Skeletal muscle tissue (tissue), 4 donors: ENCODE measurements around the gene EPB41L3. TPM values are rescaled to one million over a fixed set of nuclear protein-coding genes. Genes with fewer than 3 reads are reported as not detected.

Experiments used
- H3K27ac ChIP-seq: one replicate; pipeline ENCODE4 v1.7.0; 2013; ENCODE audit warnings: mild to moderate bottlenecking, low read depth, low read length, inconsistent platforms
- H3K27me3 ChIP-seq, 3 donors: one replicate each; pipeline ENCODE4 v1.7.0; 2013; ENCODE audit warnings: low read length in 3 of 3; ENCODE audit not compliant: control insufficient read depth in 3 of 3, insufficient read depth in 3 of 3
- H3K36me3 ChIP-seq, 3 donors: one replicate each; pipeline ENCODE4 v1.7.0; 2013; ENCODE audit warnings: low read length in 3 of 3; ENCODE audit not compliant: control insufficient read depth in 3 of 3, insufficient read depth in 3 of 3
- H3K4me1 ChIP-seq, 3 donors: one replicate each; pipeline ENCODE4 v1.7.0; 2013; ENCODE audit warnings: low read length in 3 of 3, mild to moderate bottlenecking in 3 of 3; ENCODE audit not compliant: control insufficient read depth in 3 of 3, insufficient read depth in 3 of 3
- H3K4me3 ChIP-seq, 3 donors: one replicate each; pipeline ENCODE4 v1.7.0; 2013; ENCODE audit warnings: low read length in 3 of 3
- H3K9ac ChIP-seq, 3 donors: one replicate each; pipeline ENCODE4 v1.7.0; 2013; ENCODE audit warnings: low read length in 3 of 3, mild to moderate bottlenecking in 3 of 3, moderate library complexity in 2 of 3, low read depth in 1 of 3
- H3K9me3 ChIP-seq, 3 donors: one replicate each; pipeline ENCODE4 v1.7.0; 2013; ENCODE audit warnings: low read length in 3 of 3; ENCODE audit not compliant: control insufficient read depth in 3 of 3
- total RNA-seq: library from RNA; depleted of rRNA; stranded (reverse); fragments of >200 nt; gene quantifications from one replicate; pipeline ENCODE4 v1.2.3, GENCODE V29; 2014
- donor health status: Osteomylitis.

The EPB41L3 gene
- total RNA-seq, 1 donor from 2014 or later: 79.9 TPM

- Histone ChIP-seq H3K4me3 (no peak overlapping the region), H3K9ac (no peak overlapping the region), H3K27ac (no peak overlapping the region), H3K27me3 (no peaks in the 10 kb centered on the region), H3K4me1 (no peaks in the 10 kb centered on the region), H3K36me3 (no peaks in the 10 kb centered on the region), H3K9me3 (no peaks in the 10 kb centered on the region)
These were observed 99.5 kb downstream of the EPB41L3 start for GRCh38 chr18:5444269-5444668.

DNA sequence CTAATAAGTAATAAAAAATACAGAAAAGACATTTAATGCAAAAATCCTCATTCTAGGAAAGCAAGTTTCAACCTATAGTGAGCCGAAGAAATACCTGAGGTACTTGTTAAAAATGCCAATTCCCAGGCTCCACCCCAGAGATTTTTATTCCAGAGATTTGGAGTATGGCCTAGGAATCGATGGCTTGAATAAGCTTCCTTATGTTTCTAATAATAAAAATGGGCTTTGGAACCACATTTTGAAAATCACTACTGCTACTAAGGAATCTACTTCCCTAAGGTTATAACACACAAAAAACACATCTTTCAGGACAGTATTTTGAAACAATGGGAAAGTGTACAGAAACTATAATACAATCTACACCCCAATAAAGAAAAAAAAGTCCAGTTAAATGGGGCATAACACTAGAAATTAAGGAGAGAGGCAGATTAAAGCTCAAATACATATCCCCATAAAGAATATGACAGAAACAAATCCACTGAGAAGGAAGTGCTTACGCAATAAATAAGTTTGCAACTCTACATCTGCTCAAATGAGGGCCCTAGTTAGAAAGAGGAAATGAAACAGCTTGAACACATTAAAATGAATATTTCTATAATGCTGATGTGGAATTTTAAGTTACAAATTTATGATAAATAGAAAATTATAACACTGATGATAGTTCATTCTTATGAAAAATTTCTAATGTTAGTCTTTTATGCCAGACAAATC, 103.7 kb downstream of the EPB41L3 start:
- no peaks in the 10 kb centered on the region for H3K36me3 ChIP-seq
- H3K9ac ChIP-seq: no peak overlapping the region
- no peak overlapping the region for H3K4me3 ChIP-seq
- no peaks in the 10 kb centered on the region for H3K27me3 ChIP-seq
- H3K4me1 ChIP-seq: no peaks in the 10 kb centered on the region
- no peak overlapping the region for H3K27ac ChIP-seq
- no peaks in the 10 kb centered on the region for H3K9me3 ChIP-seq

- Histone ChIP-seq H3K4me1 (no peaks in the 10 kb centered on the region), H3K9ac (no peak overlapping the region), H3K4me3 (no peak overlapping the region), H3K9me3 (no peaks in the 10 kb centered on the region), H3K27ac (no peak overlapping the region), H3K27me3 (no peaks in the 10 kb centered on the region), H3K36me3 (peaks cover 0 to 4% (median 1%) of the 10 kb centered on the region in 3 donors)
These were observed 109.4 kb downstream of the EPB41L3 start for GRCh38 chr18:5434425-5434824.

GRCh38 chr18:5431836-5432575, 111.8 kb downstream of the EPB41L3 start:
- H3K4me3 ChIP-seq: no peak overlapping the region
- no peak overlapping the region for H3K9ac ChIP-seq
- peaks cover 0 to 4% (median 1%) of the 10 kb centered on the region in 3 donors for H3K36me3 ChIP-seq
- no peaks in the 10 kb centered on the region for H3K27me3 ChIP-seq
- H3K9me3 ChIP-seq: no peaks in the 10 kb centered on the region
- no peaks in the 10 kb centered on the region for H3K4me1 ChIP-seq
- no peak overlapping the region for H3K27ac ChIP-seq

DNA sequence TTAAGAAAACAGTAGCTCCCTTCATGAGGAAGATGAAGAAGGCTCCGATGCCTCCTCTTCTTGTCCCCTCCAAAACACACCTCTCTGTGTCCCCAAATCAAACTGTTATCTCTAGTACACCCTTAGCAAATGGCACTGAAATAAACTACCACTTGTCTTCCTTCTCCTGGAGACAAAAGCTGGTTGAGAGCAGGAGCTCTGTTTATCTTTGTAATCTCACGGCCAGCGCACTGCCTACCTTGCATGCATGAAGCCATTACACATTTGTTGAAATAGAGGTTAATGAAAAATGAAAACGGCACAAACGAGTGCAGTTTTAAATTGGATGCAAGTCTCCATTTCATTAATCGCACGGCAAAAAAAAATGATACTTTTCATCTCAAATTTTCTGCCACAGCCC, 113.7 kb downstream of the EPB41L3 start:
- Histone ChIP-seq H3K27ac (no peak overlapping the region), H3K9me3 (no peaks in the 10 kb centered on the region), H3K4me3 (no peak overlapping the region), H3K4me1 (no peaks in the 10 kb centered on the region), H3K36me3 (peaks cover 0 to 4% (median 1%) of the 10 kb centered on the region in 3 donors), H3K27me3 (no peaks in the 10 kb centered on the region), H3K9ac (no peak overlapping the region)

- peaks cover 0 to 4% (median 1%) of the 10 kb centered on the region in 3 donors for H3K36me3 ChIP-seq
- no peak overlapping the region for H3K27ac ChIP-seq
- H3K4me1 ChIP-seq: no peaks in the 10 kb centered on the region
- H3K27me3 ChIP-seq: no peaks in the 10 kb centered on the region
- H3K4me3 ChIP-seq: no peak overlapping the region
- H3K9me3 ChIP-seq: no peaks in the 10 kb centered on the region
- no peak overlapping the region for H3K9ac ChIP-seq
These were observed 114.1 kb downstream of the EPB41L3 start for GRCh38 chr18:5429681-5430080.

DNA sequence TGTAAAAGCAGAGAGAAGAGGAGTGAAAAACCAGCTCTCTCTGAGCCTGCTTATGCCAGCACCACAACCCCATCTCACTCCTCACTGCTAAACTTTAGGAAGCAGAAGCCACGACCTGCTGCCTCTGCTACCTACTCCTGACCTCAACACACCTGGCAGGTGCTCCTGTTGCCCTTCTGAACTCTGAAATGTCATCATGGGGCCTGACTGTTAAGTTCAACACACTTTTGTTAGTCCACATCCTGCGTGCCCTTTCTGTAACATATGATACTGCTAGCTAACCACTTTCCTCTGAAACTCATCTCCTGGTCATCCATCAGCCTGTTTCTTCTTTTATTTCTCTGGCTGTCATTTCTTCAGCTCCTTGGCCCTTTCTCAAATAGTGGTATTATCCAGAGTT, 118.1 kb downstream of the EPB41L3 start:
- H3K9ac ChIP-seq: no peak overlapping the region
- H3K27me3 ChIP-seq: no peaks in the 10 kb centered on the region
- H3K27ac ChIP-seq: no peak overlapping the region
- no peaks in the 10 kb centered on the region for H3K4me1 ChIP-seq
- peaks cover 0 to 7% (median 3%) of the 10 kb centered on the region in 3 donors for H3K36me3 ChIP-seq
- H3K9me3 ChIP-seq: no peaks in the 10 kb centered on the region
- no peak overlapping the region for H3K4me3 ChIP-seq

DNA sequence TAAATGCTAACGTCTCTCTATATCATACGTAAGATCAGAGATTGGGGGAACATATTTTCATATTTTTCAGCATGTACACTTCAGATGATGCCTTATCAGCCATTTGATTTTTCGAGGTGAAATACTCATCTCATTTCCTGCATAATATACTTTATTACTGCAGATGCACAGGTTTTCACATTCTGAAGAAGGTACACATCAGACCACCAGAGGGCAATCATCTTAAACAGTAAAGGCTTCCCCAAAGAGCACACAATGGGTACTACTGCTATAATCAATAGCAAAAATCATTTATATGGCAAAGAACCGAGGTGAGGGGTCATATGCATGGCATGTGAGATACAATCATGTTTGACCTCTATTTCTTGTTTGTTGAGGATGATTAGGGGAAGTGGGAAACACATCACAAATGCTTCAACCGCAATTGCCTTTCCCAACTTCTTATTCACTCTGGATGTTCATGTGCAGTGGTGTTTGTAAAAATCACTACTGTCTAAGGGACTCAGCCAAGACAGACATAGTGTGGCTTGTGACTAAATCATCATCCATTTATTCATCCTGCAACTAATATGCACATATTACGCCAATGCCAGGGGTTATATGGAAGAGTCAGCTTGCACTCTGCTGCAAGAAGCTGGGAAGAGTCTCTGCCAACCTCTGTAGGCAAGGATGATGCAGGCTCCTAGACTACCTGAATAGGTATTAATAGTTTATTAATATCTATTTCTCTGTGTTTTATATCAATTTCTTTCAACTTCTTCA, 118.7 kb downstream of the EPB41L3 start:
- Histone ChIP-seq H3K36me3 (peaks cover 0 to 7% (median 3%) of the 10 kb centered on the region in 3 donors), H3K27me3 (no peaks in the 10 kb centered on the region), H3K4me3 (no peak overlapping the region), H3K27ac (no peak overlapping the region), H3K9ac (no peak overlapping the region), H3K4me1 (no peaks in the 10 kb centered on the region), H3K9me3 (no peaks in the 10 kb centered on the region)

- no peak overlapping the region for H3K27ac ChIP-seq
- H3K4me3 ChIP-seq: no peak overlapping the region
- peaks cover 0 to 7% (median 4%) of the 10 kb centered on the region in 3 donors for H3K36me3 ChIP-seq
- H3K27me3 ChIP-seq: no peaks in the 10 kb centered on the region
- no peak overlapping the region for H3K9ac ChIP-seq
- no peaks in the 10 kb centered on the region for H3K9me3 ChIP-seq
- no peaks in the 10 kb centered on the region for H3K4me1 ChIP-seq
These were observed 121.2 kb downstream of the EPB41L3 start for GRCh38 chr18:5422626-5423025.

GRCh38 chr18:5421981-5422380, 121.8 kb downstream of the EPB41L3 start:
- no peaks in the 10 kb centered on the region for H3K27me3 ChIP-seq
- no peak overlapping the region for H3K4me3 ChIP-seq
- no peaks in the 10 kb centered on the region for H3K9me3 ChIP-seq
- no peak overlapping the region for H3K9ac ChIP-seq
- H3K36me3 ChIP-seq: peaks cover 0 to 8% (median 7%) of the 10 kb centered on the region in 3 donors
- H3K4me1 ChIP-seq: no peaks in the 10 kb centered on the region
- H3K27ac ChIP-seq: no peak overlapping the region
